ENCODE results near the gene KCNMA1. TPM values are rescaled to one million over a fixed set of nuclear protein-coding genes. Genes with fewer than 3 reads are reported as not detected.

KCNMA1 gene
- total and polyA plus RNA-seq, 9 of the 15 experiments (the other 6 are each of a cell fraction or from before 2014, with no cell fraction given): 0.01 to 0.95 (median 0.15) TPM; not detected in 4

- FAIRE-seq: no peak
- no peak for ATAC-seq
- BruUV-seq (replicated peaks): no TSS peak
- TF ChIP-seq, protein P1, sequence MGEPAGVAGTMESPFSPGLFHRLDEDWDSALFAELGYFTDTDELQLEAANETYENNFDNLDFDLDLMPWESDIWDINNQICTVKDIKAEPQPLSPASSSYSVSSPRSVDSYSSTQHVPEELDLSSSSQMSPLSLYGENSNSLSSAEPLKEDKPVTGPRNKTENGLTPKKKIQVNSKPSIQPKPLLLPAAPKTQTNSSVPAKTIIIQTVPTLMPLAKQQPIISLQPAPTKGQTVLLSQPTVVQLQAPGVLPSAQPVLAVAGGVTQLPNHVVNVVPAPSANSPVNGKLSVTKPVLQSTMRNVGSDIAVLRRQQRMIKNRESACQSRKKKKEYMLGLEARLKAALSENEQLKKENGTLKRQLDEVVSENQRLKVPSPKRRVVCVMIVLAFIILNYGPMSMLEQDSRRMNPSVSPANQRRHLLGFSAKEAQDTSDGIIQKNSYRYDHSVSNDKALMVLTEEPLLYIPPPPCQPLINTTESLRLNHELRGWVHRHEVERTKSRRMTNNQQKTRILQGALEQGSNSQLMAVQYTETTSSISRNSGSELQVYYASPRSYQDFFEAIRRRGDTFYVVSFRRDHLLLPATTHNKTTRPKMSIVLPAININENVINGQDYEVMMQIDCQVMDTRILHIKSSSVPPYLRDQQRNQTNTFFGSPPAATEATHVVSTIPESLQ (CRISPR knock-in tag; IDR thresholded peaks at IDR 0.05): no peak
- no peak for TF ChIP-seq ZNF282 (CRISPR knock-in tag; IDR thresholded peaks at IDR 0.05)
- TF ChIP-seq MYBL2 (IDR thresholded peaks at IDR 0.05; ENCODE audit: low read depth): no peak
- no peak for TF ChIP-seq MYBL2 (CRISPR knock-in tag; IDR thresholded peaks at IDR 0.05; ENCODE audit: borderline replicate concordance)
- TF ChIP-seq DDX20 (tag; IDR thresholded peaks at IDR 0.05; ENCODE audit: low read depth): no peak
- TF ChIP-seq, protein P2, sequence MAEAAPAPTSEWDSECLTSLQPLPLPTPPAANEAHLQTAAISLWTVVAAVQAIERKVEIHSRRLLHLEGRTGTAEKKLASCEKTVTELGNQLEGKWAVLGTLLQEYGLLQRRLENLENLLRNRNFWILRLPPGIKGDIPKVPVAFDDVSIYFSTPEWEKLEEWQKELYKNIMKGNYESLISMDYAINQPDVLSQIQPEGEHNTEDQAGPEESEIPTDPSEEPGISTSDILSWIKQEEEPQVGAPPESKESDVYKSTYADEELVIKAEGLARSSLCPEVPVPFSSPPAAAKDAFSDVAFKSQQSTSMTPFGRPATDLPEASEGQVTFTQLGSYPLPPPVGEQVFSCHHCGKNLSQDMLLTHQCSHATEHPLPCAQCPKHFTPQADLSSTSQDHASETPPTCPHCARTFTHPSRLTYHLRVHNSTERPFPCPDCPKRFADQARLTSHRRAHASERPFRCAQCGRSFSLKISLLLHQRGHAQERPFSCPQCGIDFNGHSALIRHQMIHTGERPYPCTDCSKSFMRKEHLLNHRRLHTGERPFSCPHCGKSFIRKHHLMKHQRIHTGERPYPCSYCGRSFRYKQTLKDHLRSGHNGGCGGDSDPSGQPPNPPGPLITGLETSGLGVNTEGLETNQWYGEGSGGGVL (CRISPR knock-in tag; IDR thresholded peaks at IDR 0.05): no peak
- no peak for TF ChIP-seq HEY1 (CRISPR knock-in tag; IDR thresholded peaks at IDR 0.05; ENCODE audit: borderline replicate concordance)
- TF ChIP-seq, protein P3, sequence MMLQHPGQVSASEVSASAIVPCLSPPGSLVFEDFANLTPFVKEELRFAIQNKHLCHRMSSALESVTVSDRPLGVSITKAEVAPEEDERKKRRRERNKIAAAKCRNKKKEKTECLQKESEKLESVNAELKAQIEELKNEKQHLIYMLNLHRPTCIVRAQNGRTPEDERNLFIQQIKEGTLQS (IDR thresholded peaks at IDR 0.05): no peak
- TF ChIP-seq, protein P3 (CRISPR knock-in tag; conservative IDR thresholded peaks at IDR 0.05): no peak
- no peak for TF ChIP-seq MAZ (CRISPR knock-in tag; conservative IDR thresholded peaks at IDR 0.05 in 1 of 2, IDR thresholded peaks at IDR 0.05 in 1 of 2)
- TF ChIP-seq CREB3L1 (IDR thresholded peaks at IDR 0.05; ENCODE audit: borderline replicate concordance, low read depth): no peak
- no peak for TF ChIP-seq NFXL1 (CRISPR knock-in tag; IDR thresholded peaks at IDR 0.05)
- TF ChIP-seq SP1 (CRISPR knock-in tag; IDR thresholded peaks at IDR 0.05): no peak
- TF ChIP-seq THRAP3 (IDR thresholded peaks at IDR 0.05; ENCODE audit: borderline replicate concordance): no peak
Observed at GRCh38 chr10:77565590-77566023, 72.0 kb downstream of the KCNMA1 start.

More at GRCh38 chr10:77565590-77566023, 72.0 kb downstream of the KCNMA1 start:
- H3K9ac ChIP-seq (ENCODE audit: insufficient read depth in 1 of 2, low read depth in 2 of 2, low read length in 2 of 2): no peak overlapping the region
- H3K27ac ChIP-seq (ENCODE audit: extremely low read depth, low read depth, low read length): no peak overlapping the region
- intact Hi-C loops (cut with micrococcal nuclease): no loop called here
- peaks cover 9 to 34% of the 10 kb centered on the region in 2 experiments; a peak in 3 of 5 replicates for H3K27me3 ChIP-seq (ENCODE audit: control insufficient read depth in 2 of 2, insufficient read depth in 2 of 2, low read length in 2 of 2)
- no peaks in the 10 kb centered on the region for H3K36me3 ChIP-seq (ENCODE audit: control insufficient read depth, insufficient read depth, low read length)
- H3K4me2 ChIP-seq (ENCODE audit: insufficient read depth, low read length): no peak overlapping the region
- DNase-seq (ENCODE audit: extremely low read depth in 1 of 4, low spot score in 3 of 4): no peak
- 0% methylated on average over 4 of the region's 4 CpGs for WGBS (ENCODE audit: insufficient coverage, low coverage, missing lambda C conversion rate)
- ChIA-PET CTCF (ENCODE audit: low intra/inter-chr PET ratio) (no interaction called here), POLR2A (no interaction called here)
- H3K4me3 ChIP-seq: no peak overlapping the region
- H3K4me1 ChIP-seq (replicated peaks in 1 of 2; ENCODE audit: control insufficient read depth in 2 of 2, insufficient read depth in 2 of 2, low read length in 2 of 2): no peaks in the 10 kb centered on the region
- no peak overlapping the region for H2AFZ ChIP-seq (ENCODE audit: low read depth, low read length)
- H4K20me1 ChIP-seq (replicated peaks; ENCODE audit: control insufficient read depth, insufficient read depth, low read length): no peaks in the 10 kb centered on the region
- no peaks in the 10 kb centered on the region for H3K9me3 ChIP-seq (replicated peaks; ENCODE audit: control insufficient read depth, insufficient read depth, low read depth, low read length)
- in situ Hi-C loops (cut with MboI): no loop called here
- H3K9me1 ChIP-seq (ENCODE audit: control insufficient read depth, insufficient read depth, low read length): no peaks in the 10 kb centered on the region
- no peaks in the 10 kb centered on the region for H3K79me2 ChIP-seq (ENCODE audit: control insufficient read depth, insufficient read depth, low read length)
